GM13977 (cell line): Measurements from ENCODE around the gene SLC35F2.

ENCODE experiments used
- DNase-seq: peaks from one replicate; pipeline ENCODE4 v3.0.0; 2012; ENCODE audit warnings: low spot score
- CTCF ChIP-seq: IDR thresholded peaks from 2 replicates; pipeline ENCODE4 v1.5.1; 2012; ENCODE audit warnings: mild to moderate bottlenecking, control low read depth; ENCODE audit not compliant: insufficient read depth; ENCODE audit errors: extremely low read depth, missing control alignments
- in situ Hi-C: fragments of 300-500 bp; cut with MboI; formaldehyde crosslinking; loops from one replicate; pipeline ENCODE4 v1.12.0; 2022; ENCODE audit warnings: low sequenced_read_pairs, low pct_unique_long_range_greater_than_20kb, mixed read lengths, inconsistent platforms; ENCODE audit not compliant: unreplicated experiment

Gene SLC35F2

GRCh38 chr11:107821199-107821927, 37.2 kb downstream of the SLC35F2 start:
- in situ Hi-C loops, result no loop called here
- no peak for DNase-seq
- no peak for TF ChIP-seq CTCF

GRCh38 chr11:107819361-107820014, 39.1 kb downstream of the SLC35F2 start:
- in situ Hi-C loops, result no loop called here
- no peak for DNase-seq
- TF ChIP-seq CTCF, result no peak

- in situ Hi-C loops, result no loop called here
- DNase-seq, result no peak
- no peak for TF ChIP-seq CTCF
Observed at GRCh38 chr11:107818491-107818890, 40.1 kb downstream of the SLC35F2 start.

- DNase-seq, result no peak
- TF ChIP-seq CTCF, result no peak
- in situ Hi-C loops, result no loop called here
Observed at GRCh38 chr11:107816028-107816427, 42.6 kb downstream of the SLC35F2 start.

GRCh38 chr11:107810875-107811274, 47.7 kb downstream of the SLC35F2 start:
- TF ChIP-seq CTCF, result no peak
- DNase-seq, result no peak
- in situ Hi-C loops, result no loop called here

GRCh38 chr11:107808521-107808920, 50.1 kb downstream of the SLC35F2 start:
- DNase-seq, result no peak
- in situ Hi-C loops, result no loop called here
- TF ChIP-seq CTCF, result no peak
